B cell (primary cell): ENCODE data around the gene KLK14.

Experiments
- CTCF ChIP-seq: fragments of 200-600 bp; IDR thresholded peaks from one replicate; pipeline ENCODE4 v1.8.0; 2022; ENCODE audit warnings: antibody characterized with exemption, mild to moderate bottlenecking
- EZH2 ChIP-seq: IDR thresholded peaks from 2 replicates; pipeline ENCODE4 v1.6.1; 2012; ENCODE audit warnings: borderline replicate concordance, low read depth, mild to moderate bottlenecking, moderate library complexity, low read length; ENCODE audit not compliant: insufficient read depth, poor library complexity, severe bottlenecking

- TF ChIP-seq CTCF (no peak), EZH2 (no peak)
Measured at GRCh38 chr19:51119101-51119500, 36.4 kb upstream of the KLK14 start.
